NCI-H1048 (cell line): Measurements from ENCODE around the gene TAGLN.
"Not testable (repeated sequence)": the region's sequence is repeated elsewhere in the genome, so short reads cannot be mapped to it uniquely, and the experiment has no call there.

Experiments
- DNase-seq: peaks from one replicate; lab custom pipeline; 2025; lab: John Stamatoyannopoulos, UW

Gene TAGLN

DNA sequence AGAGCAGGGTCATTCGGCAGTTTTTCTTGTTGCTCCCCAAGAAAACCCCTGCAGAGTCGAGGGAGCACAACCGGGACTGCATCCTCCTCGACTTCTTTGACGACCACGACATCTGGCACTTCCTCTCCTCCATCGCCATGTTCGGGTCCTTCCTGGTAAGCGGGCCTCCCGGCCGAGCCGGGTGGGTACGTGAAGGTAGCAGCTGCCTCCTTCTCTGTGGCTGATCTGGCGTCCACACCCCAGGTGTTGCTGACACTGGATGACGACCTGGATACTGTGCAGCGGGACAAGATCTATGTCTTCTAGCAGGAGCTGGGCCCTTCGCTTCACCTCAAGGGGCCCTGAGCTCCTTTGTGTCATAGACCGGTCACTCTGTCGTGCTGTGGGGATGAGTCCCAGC, 3.4 kb upstream of the TAGLN start:
- DNase-seq: no peak

- DNase-seq: no peak
Observed at GRCh38 chr11:117197006-117197405, 2.2 kb upstream of the TAGLN start.

GRCh38 chr11:117197516-117198456, 1.4 kb upstream of the TAGLN start:
- no peak for DNase-seq

DNA sequence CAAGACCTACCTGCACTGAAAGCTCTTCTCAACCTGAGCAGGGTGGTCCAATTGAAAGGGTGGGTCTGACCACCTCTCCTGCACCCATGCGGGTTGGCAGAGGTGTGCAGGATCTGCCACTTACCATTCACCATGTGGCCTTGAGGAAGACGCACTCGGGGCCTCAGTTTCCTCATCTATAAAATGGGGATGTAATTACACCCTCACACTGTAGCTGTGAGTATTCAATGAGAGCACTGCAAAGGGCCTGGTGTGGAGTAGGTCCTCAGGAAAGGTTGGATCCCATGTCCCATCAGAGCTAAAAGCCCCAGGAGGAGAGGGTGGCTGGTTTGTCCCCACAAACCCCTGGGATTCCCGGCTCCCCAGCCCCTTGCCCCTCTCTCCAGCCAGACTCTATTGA, 557 bp upstream of the TAGLN start:
- no peak for DNase-seq

- DNase-seq: no peak
Observed at GRCh38 chr11:117199916-117200812, 994 bp downstream of the TAGLN start.

GRCh38 chr11:117200813-117201657, 1.9 kb downstream of the TAGLN start:
- DNase-seq: no peak

DNA sequence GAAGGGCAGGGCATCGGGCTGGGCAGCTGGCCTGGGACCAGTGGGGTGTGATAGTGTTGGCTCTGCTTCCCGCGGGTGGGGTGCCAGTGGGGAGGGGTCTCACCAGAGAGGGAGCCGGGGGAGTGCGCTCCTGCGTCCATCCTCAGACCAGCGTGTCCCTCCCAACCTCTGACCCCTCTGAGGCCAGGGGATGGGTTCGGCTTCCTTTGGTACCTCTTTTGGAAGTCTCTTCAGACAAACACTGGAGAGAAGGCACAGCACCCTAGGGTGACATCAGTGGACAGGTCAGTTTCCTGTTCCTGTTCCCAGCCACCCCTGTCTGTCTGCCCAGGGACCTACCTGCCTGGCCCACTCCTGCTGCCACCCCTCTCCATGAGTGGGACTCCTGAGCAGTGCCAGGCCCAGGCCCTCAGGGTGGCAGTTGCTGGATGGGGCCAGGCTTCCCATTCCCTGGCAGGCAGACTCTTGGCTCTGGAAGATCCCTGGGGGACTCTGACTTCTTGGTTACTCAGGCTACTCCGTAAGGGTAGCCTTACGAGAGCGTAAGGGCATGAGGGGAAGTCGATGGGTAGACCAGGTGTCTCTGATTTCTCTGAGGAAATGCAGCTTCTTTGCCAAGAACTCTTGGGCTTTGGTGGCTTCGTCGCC, 2.6 kb downstream of the TAGLN start:
- no peak for DNase-seq

GRCh38 chr11:117202386-117203068, 3.4 kb downstream of the TAGLN start:
- no peak for DNase-seq

DNA sequence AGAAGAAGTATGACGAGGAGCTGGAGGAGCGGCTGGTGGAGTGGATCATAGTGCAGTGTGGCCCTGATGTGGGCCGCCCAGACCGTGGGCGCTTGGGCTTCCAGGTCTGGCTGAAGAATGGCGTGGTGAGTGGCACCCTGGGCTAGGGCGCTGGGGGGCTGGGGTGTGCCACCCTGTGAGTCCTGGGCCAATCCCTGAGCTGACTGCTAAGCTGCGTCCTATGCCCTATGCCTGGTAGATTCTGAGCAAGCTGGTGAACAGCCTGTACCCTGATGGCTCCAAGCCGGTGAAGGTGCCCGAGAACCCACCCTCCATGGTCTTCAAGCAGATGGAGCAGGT, 3.9 kb downstream of the TAGLN start:
- DNase-seq: no peak

GRCh38 chr11:117204283-117205080, 5.3 kb downstream of the TAGLN start:
- no peak for DNase-seq

GRCh38 chr11:117205211-117205818, 6.1 kb downstream of the TAGLN start:
- DNase-seq: no peak

GRCh38 chr11:117206111-117206510, 6.9 kb downstream of the TAGLN start:
- DNase-seq: not testable (repeated sequence)

DNA sequence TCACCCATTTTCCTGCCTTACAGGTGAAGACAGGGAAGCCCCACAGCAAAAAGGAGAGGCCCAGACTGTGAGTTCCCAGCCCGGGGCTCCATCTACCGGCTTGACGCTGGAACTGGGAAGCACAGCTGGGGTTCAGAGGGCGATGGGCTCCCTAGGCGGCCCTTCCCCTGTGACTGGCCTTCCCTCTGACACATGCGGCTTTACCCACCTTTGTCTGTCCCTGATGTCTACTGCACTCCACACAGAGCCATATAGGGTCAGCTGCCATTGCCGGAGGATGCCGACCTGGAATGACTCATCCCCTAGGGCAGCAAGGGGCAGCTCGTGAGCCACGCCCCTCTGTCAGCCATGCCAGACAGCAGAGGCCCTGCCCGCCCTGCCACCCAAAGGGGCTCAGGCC, 7.7 kb downstream of the TAGLN start:
- not testable (repeated sequence) for DNase-seq

DNA sequence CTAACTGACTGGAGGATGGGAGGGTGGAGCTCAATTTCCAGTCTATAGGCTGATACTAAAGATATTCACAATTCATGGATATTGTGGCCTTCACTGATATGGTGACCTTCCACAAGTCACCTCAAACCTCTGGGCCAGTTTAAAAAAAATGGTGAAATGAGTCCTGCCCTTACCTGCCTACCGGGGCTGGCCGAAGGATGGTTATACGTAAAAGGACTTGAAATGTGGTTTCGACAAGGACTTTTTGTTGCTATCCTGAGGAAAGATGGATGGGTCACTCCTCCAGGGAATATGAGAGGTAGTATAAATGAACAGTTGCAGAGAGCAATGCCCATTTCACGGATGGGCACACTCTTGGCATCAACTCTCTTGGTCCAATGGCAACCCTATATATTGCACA, 8.3 kb downstream of the TAGLN start:
- DNase-seq: not testable (repeated sequence)

DNA sequence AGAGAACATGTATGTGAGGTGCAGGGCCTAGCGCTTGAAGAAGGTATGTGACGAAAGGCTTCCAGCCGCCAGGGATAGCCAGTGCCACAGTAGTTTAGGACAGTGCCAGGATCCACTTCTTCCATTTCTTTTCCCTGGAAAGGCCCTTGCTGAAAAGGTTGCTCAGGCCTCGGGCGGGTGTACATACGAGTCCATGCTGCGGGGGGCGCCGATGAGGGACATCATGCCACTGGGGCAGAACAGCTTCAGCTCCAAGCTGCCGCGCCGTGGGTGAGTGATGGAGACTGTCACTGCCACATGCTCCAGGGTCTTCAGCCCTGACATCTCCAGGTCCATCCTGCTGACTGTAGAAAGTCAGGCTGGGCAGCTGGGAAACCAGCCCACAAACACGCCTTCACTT, 9.5 kb downstream of the TAGLN start:
- DNase-seq: not testable (repeated sequence)

GRCh38 chr11:117209351-117210125, 10.4 kb downstream of the TAGLN start:
- not testable (repeated sequence) for DNase-seq

DNA sequence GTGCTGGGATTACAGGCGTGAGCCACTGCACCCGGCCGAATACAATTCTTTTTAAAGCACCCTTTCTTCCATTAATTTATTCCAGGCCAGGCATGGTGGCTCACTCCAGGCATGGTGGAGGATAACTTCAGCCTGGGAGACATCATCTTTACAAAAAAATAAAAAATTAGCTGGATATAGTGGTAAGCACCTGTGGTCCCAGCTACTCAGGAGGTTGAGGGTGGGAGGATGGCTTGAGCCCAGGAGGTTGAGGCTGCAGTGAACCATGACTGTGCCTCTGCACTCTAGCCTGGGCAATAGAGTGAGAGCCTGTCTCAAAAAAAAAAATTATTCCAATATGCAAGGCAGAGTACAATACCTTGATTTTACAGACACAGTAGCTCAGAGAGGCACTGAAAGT, 11.4 kb downstream of the TAGLN start:
- no peak for DNase-seq

DNA sequence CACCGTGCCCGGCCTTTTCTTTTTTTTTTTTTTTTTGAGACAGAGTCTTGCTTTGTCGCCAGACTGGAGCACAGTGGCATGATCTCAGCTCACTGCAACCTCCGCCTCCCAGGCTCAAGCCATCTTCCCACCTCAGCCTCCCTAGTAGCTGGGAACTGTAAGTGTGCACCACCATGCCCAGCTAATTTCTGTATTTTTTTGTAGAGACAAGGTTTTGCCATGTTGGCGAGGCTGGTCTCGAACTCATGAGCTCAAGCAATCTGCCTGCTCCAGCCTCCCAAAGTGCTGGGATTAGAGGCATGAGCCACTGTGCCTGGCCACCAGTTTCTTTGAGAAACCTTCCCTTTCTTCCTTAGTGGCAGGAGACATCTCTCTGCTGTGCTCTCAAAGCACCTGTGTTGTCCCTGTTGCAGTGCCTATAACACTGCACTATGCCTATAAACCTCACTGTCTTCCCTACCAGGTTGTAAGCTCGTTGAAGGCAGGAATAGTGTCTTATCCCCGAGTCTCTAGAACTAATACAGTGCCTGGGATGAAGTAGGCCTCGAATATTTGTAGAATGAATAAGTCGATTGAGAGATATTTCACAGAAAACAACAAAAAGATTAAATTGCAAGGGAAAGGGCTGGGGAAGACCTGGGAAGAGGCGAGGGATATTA, 13.7 kb downstream of the TAGLN start:
- DNase-seq: no peak
